GM19328 (cell line): ENCODE data around the gene CEP85L.

ENCODE experiments used
- ATAC-seq: cut with Tn5 transposase; IDR thresholded peaks from one replicate; pipeline ENCODE4 v1.9.1; 2021; ENCODE audit warnings: mild to moderate bottlenecking, moderate library complexity; ENCODE audit not compliant: unreplicated experiment

The CEP85L gene

GRCh38 chr6:118504611-118505010 is 146.8 kb downstream of the CEP85L start:
- ATAC-seq, result no peak

GRCh38 chr6:118502169-118502568 is 149.2 kb downstream of the CEP85L start:
- ATAC-seq, result no peak

GRCh38 chr6:118501765-118502164 is 149.6 kb downstream of the CEP85L start:
- ATAC-seq, result no peak

- no peak for ATAC-seq
Measured at GRCh38 chr6:118501099-118501498, 150.3 kb downstream of the CEP85L start.

- ATAC-seq, result no peak
Measured at GRCh38 chr6:118500130-118501015, 151.0 kb downstream of the CEP85L start.

GRCh38 chr6:118495485-118496280 is 155.7 kb downstream of the CEP85L start:
- no peak for ATAC-seq

- no peak for ATAC-seq
Measured at GRCh38 chr6:118494091-118494490, 157.3 kb downstream of the CEP85L start.

GRCh38 chr6:118489990-118490389 is 161.4 kb downstream of the CEP85L start:
- no peak for ATAC-seq

GRCh38 chr6:118488631-118489030 is 162.8 kb downstream of the CEP85L start:
- ATAC-seq, result no peak

GRCh38 chr6:118485601-118486550 is 165.5 kb downstream of the CEP85L start:
- peak; percentile 82 for ATAC-seq

- ATAC-seq, result no peak
Measured at GRCh38 chr6:118476551-118476950, 174.8 kb downstream of the CEP85L start.

GRCh38 chr6:118473266-118473665 is 178.1 kb downstream of the CEP85L start:
- ATAC-seq, result no peak

- ATAC-seq, result no peak
Measured at GRCh38 chr6:118469468-118469867, 181.9 kb downstream of the CEP85L start.

- no peak for ATAC-seq
Measured at GRCh38 chr6:118468682-118469465, 182.5 kb downstream of the CEP85L start.

- ATAC-seq, result no peak
Measured at GRCh38 chr6:118467181-118467580, 184.2 kb downstream of the CEP85L start.

- ATAC-seq, result no peak
Measured at GRCh38 chr6:118464620-118465019, 186.8 kb downstream of the CEP85L start.

- ATAC-seq, result no peak
Measured at GRCh38 chr6:118460958-118461470, 190.4 kb downstream of the CEP85L start.

GRCh38 chr6:118456982-118457381 is 194.4 kb downstream of the CEP85L start:
- no peak for ATAC-seq

- ATAC-seq, result no peak
Measured at GRCh38 chr6:118451839-118452238, 199.6 kb downstream of the CEP85L start.

GRCh38 chr6:118444796-118445195 is 206.6 kb downstream of the CEP85L start:
- ATAC-seq, result no peak
